Measurements from ENCODE around the gene TBATA.

Gene TBATA, protein sequence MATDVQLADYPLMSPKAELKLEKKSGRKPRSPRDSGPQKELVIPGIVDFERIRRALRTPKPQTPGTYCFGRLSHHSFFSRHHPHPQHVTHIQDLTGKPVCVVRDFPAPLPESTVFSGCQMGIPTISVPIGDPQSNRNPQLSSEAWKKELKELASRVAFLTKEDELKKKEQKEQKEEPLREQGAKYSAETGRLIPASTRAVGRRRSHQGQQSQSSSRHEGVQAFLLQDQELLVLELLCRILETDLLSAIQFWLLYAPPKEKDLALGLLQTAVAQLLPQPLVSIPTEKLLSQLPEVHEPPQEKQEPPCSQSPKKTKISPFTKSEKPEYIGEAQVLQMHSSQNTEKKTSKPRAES

DNA sequence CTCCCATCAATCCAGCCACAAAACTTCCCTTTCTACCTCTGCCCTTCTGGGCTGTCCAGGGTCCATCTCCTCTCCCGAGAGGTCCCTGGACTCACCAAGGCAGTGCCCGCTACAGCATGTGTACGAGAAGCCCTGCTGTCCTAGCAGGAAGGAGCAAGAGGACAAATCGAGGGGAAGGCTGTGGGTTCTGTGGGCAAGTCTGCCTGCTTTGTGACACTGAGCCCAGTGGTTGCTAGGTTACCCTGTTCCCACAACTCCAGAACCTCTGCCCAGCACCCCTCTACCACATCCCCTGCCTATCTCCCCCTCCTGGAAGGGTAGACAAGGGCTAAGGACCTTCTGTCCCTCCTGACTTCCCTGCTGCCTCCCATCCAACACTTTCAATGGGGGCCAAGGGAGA, at the start of gene TBATA:
Gene TBATA, minus strand, starts transcription at position 188 of the 400 bp plus-strand sequence. CDS start 1,998 bp downstream, outside the sequence.
- DNase-seq, result peak; percentile 16

DNA sequence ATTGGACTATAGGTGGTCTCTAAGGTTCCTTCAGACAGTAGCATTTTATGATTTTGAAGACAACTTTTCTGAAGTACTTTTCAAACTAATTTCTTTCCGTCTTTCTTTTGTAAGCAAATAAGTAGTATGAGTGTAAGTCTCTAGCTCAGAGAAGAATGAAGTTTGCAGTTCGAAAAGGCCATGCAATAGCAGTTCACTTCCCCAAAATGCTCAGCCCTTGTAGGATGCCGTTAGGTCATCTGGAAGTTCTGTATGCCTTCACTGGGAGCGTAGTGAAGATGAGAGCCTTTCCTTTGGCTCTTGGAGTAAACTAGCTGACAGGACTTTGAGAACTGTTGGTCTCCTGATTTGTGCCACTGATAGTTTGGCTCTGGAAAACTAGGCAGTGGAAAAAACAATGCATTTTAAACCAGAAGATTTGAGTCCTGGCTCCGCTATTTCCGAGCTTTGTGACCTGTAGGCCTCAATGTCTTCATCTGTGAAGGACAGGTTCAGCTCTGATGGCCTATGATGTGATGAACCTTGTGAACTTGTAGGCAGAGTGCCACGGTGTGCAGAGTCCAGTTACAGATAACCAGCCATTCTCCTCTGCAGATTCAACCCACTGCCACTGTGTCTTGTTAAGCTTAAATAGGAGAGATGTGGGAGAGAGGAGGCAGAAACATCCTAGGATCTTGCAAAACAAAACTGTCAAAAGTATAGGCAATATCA, 49.4 kb upstream of the TBATA start:
- DNase-seq, result no peak

DNA sequence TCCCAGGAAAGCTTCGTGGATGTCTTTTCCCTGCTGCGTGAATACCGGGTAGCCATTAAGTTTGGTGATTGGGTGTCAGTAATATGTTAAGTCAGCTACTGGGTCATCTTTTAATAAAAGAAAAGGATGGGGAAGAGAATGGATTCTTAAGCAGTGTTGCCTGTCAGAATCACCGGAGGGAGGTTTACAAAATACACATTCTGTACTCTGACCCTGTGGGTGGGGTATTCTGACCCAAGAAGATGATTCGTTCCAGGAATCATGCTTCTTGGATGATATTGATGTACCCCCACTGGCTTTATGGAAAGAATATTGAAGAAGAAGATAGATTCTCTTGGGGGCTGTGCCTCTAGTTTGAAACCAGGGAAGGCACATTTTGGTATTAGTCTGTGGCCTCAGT, 48.8 kb upstream of the TBATA start:
- DNase-seq, result no peak

DNA sequence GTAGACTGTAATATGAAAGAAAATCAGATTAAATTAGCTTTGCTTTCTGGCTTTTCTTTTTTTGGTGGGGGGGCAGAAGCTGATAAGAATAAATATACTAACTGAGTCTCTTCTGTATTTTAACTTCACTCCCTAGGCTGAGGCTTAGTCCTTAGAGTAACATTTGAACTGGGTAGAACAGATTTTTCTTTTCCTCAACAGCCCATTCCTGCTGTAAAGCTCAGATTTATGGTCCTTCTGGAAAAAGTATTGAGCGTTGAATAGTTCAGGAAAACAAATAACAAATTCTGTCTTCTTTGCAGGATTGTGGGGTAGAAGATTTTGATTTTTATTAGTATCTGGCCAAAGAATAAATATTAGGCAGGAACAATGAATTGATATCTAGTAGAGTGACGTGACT, 48.4 kb upstream of the TBATA start:
- DNase-seq, result no peak

DNA sequence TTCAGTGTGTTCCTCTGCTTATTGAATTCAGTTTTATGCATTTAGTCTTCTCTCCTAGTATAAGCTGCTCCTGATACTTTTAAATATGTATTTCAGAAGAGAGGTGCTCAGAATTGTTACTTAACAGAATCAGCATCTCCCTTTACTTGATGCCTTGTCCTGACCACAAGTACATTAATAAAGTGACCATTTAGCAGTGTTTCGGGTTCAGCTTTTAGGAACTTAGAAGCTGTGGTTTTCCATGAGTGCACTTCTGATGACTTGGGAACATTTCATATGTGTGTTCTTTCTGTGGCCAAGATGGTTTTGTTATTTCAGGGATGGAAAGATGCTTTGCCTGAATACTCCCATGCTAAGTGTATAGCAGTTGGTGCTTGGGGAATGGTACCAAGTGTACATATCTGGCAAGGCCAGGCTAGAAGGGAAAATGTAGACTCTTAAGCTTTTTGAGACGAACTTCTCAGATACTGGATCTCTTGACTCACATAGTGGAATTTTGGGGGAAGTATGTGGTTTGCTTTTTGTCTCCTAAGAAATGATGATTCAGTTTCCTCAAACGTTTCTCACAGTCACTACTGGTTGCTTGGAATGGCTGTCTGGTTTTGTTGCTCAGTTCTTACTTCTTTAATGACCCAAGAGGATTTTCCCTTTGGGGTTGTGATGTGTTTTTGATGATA, 47.8 kb upstream of the TBATA start:
- no peak for DNase-seq

DNA sequence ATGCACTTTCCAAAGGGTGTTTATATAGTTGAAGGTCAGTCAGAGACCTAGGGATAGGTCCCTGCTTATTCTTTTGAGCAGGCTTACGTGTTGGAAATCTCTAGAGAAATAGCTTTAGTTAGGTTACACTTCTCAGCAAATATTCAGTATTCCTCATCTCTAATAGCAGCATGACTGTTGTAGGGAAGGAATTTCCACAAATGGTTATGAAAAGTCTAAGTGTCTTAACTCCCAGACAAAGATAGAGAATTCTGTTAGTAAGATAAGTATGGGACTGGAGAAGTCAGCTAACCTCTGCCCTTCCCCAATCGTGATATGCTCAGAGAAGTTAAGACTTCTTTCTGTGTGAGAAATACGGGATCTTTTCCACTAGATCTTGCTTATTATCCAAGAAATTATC, 47.0 kb upstream of the TBATA start:
- no peak for DNase-seq

DNA sequence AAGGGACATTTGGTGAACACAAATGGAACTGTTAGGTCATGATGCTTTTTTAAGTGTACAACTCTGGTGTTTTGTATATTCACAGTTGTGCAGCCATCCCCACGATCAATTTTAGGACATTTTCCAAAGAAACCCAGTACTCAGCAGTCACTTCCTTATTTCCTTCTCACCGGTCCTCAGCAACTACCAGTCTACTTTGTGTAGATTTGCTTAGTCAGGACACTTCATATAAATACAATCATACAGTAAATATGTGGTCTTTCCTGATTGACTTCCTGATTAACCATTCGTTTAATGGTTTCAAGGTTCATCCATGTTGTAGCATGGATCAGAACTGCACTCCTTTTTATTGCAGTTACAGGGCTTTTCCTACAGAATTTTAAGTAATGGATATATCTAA, 45.0 kb upstream of the TBATA start:
- no peak for DNase-seq

DNA sequence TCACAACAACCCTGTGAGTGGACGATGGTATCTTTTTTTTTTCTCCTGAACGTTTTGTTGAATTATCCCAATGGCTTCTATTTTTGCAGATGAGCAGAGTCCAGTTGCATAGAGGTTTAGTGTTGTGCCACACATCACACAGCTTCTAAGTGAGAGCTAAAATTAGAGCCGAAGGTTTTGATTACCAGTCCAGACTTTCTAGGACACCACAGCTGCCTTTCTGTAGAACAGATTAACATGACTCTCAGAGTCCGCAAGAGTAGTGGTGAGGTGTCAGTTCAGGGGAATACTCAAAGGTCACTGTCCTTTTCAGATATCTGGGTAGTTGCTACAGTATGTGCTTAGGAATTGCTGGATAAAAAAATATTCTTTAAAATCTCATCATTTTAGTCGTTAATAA, 44.4 kb upstream of the TBATA start:
- no peak for DNase-seq

DNA sequence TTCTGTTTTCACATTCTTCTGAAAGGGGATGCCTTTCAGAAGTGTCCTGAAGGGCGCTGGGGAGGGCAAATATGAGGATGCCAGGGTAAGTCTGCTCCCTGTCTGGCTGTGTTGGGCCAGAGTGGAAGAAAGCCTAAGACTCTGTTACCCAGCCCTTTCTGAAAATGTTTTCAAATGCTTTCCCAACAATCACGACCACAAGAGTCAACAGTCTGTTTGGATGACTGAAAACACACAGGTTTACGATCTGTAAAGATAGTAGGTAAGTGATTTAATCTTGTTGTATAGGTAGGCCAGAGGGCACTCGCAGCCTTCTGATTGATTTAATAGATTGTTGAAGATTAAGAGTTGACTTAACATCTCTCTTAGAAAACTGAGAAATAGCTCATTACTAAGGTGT, 43.7 kb upstream of the TBATA start:
- no peak for DNase-seq

DNA sequence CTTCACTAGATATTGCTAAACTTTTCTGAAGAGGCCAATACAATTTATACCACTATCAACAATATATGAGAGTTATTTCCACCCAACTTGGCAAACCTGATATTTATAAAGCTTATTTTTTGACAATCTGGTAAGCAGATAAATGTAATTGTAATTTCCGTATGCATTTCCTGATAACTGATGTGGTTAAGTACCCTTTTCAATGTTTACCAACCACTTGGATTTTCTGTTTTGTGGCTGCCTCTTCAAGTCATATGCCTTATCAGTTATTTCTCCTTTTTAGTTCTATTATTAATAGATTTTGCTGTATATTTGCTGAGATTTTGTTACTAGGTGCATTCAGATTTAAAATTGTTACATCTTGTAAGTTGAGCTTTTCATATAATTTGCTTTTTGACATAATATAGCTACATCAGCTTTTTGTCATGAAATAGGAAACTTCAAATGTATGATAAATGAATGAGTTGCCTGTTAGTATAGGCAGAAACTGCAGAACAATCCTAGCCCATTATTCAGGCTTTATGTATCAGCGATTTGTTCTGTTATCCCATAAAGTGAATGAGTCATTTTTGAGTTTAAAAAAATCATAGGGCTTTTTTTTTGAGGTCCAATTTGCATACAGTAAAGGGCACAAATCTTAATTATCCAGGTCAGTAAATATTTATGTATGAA, 42.0 kb upstream of the TBATA start:
- no peak for DNase-seq

DNA sequence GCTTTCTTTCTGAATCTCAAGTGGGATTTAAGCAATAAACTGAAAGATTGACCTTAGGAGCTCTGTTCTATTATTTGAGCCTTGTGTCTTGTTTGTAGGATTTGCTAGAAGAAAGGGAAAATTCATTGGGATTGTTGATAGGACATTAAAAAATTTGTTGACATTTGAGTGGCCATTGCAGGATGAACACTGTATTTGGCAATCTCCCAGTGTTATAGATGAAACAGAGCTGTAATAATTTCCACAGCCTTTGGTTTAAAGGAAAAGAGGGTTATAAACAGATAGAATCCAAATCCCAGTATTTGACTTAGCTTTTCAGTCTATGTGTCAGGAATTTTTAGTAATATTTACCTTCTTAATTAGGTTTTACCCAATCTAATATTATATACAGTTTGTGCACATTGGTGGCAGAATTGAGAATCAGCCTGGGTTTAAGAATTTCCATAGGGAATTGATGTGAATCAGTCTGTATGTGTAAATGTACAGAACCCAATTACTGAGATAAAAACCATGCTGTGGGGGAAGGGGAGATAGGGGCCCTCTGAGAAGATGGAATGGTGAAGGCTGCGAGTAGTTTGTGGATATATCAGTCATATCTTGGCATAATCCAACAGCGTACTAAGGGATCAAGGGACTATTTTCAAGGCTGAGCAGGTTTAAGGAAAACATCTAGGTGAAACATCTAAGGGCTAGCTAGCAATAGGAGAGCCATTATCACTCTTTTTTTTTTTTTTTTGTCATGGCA, 37.1 kb upstream of the TBATA start:
- DNase-seq, result no peak

DNA sequence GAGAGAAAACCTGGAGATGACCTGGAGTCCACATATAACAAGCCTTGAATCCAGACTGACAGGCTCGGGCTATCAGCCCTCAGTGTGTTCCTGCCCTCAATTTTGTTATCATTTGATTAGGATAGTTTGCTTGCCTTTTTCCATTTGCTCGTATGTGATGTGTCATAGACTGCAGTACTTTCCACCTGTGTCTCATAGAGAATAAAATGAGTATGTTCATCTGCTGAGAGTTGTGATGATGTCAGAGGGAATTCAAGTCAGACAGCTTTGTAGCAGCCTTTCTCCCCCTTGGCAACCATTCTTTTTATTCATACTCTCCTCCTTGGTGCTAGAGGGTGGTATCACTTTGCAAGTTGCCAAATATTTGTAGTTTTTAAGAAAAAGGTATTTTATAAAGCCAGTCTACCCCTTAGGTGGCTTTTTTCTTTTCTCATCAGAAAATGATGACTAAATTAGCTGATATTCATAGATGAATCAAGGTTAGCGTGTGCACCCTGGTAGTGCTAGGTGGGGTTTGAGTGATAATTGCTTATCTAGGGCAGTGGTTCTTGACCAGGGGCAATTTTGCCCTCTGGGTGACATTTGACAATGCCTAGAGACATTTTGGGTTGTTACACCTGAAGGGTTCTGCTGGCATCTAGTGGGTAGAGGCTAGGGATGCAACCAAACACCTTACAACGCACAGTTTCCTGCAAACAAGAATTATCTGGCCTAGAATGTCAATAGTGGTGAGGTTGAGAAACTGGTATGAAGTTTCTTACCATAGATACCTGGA, 36.0 kb upstream of the TBATA start:
- DNase-seq, result no peak

DNA sequence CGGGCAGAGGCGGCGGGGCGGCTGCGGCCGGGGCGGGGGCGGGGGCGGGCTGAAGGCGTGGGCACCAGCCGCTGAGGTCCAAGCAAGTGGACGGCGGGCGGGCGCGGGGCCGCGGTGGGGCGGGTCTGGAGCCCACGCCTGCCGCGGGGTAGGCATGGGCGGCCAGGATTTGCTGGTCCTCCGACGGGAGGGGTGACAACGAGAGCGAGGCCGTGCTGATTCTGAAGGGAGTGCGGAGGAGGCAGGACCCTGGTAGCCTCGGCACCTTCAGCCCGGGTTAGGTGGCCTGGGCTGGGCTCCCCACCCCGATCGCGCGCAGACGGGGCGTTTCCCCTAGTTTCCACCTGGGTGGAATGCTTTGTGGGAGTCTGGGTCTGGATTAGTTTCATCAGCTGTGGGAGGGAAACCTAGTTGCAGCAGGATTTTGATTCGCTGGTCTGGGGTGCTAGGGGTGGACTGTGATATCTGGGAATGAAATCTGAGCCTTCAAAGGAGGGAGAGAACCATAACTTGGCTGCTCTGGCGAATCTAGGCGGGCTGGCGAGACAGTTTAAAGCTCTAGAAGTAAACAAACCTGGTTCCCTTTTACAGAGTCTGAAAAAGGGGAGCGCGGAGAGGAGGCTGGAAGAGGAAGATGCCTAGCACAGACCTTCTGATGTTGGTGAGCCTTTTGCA, 31.2 kb upstream of the TBATA start:
- DNase-seq, result peak; percentile 42

DNA sequence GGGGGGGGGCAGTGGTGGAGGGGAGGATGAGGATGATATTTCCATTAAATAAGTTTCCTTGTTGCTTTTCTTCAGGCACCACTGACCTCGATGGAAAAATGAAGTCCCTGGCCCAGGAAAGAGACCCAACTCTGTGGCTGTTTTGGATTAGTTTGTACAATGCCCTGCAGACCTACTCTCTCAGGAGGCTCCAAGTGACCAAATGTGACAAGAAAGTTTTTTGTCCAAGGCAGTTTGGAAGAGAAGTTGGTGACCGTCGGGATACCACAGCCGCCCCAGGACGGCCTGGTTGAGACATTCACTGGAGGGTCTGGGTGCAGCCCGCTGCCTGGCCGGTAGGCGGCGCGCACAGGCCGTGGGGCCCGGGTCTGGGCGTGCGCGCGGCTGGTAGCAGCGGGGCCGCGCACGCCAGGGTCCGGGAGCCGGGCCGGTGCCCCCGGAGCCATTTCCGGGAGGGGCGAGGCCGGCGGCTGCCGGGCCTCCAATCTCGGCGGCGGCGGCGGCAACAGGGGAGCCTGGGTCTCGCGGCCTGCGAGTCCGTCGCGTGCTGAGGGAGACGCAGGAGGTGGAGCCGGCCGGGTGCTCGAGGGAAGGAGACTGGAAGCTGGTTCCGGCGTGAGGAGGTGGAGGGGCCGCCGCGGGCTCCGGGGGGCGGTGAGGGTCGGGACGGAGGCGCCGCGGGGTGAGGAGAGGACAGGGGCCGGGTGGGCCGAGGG, 30.5 kb upstream of the TBATA start, which contains the start of gene SGPL1:
Gene SGPL1, plus strand, starts transcription at position 445 of the 716 bp plus-strand sequence. CDS start 906 bp downstream, outside the sequence.
- peak; percentile 86 for DNase-seq

DNA sequence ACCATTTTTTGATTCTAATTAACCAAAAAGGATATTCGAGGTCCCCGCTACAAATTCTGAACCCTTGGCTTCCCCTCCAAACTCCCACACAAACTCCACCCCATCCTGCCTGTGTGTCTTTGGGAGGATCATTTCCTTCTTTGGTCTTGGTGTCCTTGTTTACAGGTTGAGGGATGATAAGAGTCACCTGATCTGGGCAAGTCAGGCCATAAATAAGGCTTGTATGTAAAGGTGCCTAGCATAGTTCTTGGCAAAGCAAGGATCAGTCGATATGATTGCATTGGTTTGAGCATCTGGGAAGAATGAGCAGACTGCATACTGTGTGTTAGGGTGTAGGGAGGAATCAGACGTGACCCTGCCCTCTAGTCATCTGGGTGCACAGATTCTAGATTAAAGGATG, 28.9 kb upstream of the TBATA start:
- DNase-seq, result no peak

DNA sequence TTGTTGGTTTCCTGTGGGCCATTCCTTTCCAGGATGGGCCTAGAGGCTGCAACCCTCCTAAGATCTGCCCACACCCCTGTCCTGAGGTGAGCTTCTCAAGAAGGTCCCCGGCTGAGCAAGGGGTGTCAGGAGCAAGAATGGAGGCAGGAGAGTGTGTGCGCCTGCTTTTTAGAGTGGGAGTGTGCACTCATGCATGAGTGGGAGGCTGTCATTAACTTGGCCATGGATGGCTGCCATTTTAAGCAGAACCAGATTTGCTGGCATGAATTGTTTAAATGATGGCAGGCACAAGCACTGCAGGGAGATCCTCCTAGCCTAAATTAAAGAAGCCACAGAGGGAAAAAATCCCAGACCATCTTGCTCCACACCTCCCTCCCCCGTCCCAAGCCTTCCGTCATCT, 27.6 kb upstream of the TBATA start:
- DNase-seq, result no peak

DNA sequence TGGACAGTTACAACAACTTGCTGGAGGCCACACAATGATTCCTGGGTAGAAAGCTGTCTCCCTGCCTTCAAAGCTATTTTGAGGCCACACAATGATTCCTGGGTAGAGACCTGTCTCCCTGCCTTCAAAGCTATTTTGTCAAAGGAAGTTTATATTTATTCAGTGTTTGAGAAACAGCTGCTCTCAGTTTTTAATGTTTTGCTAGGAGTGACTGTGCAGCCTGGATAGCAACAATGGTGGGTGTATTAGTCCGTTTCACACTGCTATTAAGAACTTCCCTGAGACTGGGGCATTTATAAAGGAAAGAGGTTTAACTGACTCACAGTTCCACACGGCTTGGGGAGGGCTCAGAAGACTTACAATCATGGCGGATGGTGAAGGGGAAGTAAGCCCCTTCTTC, 26.7 kb upstream of the TBATA start:
- no peak for DNase-seq

DNA sequence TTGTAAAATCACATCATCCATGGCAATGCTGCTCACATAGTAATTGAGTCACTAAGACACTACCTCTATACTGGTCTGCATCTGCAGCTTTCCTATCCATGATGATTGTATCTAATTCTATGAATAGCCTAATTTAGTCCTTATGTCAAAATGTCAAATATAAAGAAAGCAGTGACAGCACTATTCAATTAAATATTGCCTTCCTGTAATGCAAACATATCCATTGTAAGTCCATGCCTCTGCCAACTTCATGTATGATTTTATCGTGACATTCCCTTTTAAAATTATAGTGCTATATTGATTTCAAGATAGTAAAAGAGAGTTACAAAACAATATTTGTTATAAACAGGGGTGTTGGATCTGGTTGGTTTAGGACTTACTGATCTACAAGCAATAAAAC, 25.8 kb upstream of the TBATA start:
- no peak for DNase-seq

DNA sequence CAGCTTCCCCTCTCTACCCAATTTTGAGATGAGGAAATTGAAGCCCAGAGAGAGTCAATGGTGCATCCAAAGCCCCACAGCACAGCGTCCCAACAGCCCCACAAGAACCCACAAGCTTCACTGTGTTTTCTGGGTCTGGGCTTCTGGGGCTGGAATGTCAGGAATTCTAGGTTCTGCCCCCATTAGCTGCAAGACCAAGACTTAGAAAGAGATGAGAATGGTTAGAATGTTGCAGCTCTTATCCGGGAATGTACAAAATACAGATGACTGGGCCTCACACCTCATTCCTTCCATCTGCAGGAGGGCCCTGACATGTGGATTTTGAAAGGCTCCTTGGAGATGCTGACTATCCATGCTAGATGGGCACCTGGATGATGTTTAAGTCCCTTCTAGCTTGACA, 24.5 kb upstream of the TBATA start:
- DNase-seq, result no peak

DNA sequence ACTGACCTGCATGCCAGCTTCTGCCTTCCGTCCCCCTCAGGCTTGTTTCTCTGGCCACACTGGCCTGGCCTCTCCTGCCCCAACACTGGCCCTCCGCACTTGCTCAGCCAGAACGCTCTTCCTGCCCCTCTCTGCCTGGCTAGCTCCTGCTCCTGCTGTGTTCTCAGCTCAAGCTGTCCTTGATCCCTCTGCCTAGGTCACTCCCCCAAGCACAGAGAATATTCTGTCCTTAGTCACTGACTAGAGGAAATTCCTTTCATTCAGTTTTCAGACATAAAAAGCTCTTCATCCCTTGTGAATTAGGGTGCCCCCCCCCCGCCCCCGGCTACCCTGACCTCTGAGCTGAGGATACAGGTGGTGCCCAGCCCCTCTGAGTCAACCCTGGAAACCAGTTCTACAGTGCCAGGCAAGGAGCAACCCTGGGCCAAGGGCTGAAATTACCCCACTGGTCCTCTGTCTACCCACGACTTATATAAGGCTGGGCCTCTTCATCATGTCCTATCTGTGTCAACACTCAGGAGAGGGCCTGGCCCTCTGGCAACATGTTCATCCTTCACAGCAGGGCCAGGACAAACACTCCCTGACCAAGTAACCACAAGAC, 23.9 kb upstream of the TBATA start:
- no peak for DNase-seq

Measured in CD4-positive, alpha-beta T cell treated with Interleukin-21 for 1 hour (primary cell).